ENCODE results near the gene SCAP.

DNA sequence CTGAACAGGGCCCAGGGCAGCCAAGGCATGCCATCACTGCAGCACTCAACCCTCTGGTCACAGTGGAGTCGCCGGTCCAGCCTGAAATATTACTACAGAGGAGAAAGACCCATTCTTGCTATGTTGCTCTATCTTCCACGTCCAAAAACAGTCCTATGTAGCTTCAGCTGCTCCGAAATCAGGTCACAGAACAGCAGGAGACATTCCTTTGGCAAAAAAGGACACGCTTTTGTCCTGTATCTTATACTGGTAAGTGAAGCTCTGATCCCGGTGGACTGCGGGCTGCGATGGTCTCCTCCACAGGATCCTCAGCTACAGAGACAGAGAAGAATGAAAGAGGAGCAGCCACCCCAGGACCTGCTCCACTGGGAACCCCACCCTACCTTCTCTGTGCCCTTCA, 20.1 kb upstream of the SCAP start:
- TF ChIP-seq, protein P1, sequence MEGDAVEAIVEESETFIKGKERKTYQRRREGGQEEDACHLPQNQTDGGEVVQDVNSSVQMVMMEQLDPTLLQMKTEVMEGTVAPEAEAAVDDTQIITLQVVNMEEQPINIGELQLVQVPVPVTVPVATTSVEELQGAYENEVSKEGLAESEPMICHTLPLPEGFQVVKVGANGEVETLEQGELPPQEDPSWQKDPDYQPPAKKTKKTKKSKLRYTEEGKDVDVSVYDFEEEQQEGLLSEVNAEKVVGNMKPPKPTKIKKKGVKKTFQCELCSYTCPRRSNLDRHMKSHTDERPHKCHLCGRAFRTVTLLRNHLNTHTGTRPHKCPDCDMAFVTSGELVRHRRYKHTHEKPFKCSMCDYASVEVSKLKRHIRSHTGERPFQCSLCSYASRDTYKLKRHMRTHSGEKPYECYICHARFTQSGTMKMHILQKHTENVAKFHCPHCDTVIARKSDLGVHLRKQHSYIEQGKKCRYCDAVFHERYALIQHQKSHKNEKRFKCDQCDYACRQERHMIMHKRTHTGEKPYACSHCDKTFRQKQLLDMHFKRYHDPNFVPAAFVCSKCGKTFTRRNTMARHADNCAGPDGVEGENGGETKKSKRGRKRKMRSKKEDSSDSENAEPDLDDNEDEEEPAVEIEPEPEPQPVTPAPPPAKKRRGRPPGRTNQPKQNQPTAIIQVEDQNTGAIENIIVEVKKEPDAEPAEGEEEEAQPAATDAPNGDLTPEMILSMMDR (IDR thresholded peaks at IDR 0.05; ENCODE audit: poor library complexity): no peak
- no peak for TF ChIP-seq EZH2 (IDR thresholded peaks at IDR 0.05; ENCODE audit: borderline replicate concordance)
- TF ChIP-seq EZH2phosphoT487 (IDR thresholded peaks at IDR 0.05; ENCODE audit: low read depth, severe bottlenecking, unreplicated experiment): no peak

Data from hepatocyte (in vitro differentiated cells).